ENCODE data around the gene KPNA6. TPM values are rescaled to one million over a fixed set of nuclear protein-coding genes. Genes with fewer than 3 reads are reported as not detected.

The KPNA6 gene
- total RNA-seq, 1 experiment from 2014 or later, result 104 TPM

DNA sequence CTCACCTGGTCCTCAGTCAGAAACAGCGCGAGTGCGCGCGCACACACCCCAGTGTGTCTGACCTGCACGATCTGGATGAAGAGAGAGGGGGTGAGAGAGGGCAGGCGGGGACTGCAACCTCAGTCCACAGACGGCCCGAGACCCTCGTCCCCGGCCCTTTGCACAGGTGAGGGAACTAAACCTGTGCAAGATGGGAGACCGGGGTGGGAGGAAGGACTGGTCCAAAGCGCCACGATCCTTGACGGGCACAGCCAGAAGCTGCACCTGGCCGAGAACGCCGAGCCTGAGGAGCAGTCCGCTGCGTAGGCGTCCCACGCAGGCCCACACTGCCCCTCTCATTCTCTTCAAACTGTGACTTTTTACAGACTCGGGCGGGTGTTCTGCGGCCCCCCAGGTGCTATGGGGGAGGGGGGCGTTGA is 97.1 kb downstream of the KPNA6 start:
- Mint-ChIP-seq H3K27me3 (ENCODE audit: low read depth) (peaks cover 8% of the 10 kb centered on the region), H3K9me3 (no peaks in the 10 kb centered on the region), H3K36me3 (peaks cover 4% of the 10 kb centered on the region), H3K4me1 (peaks cover 24% of the 10 kb centered on the region), H3K27ac (no peak overlapping the region), H3K4me3 (peak overlapping the region; percentile 96)
- peak; percentile 35 for DNase-seq (ENCODE audit: low spot score)
- ChIA-PET CTCF (interaction anchor here (0.9 to 2.8 kb wide), 6 partner anchors 11 to 132 kb away, joined by 4 to 17 read pairs (median 5); partner anchors contain the start of genes TMEM39B and TXLNA), POLR2A (interaction anchor here (0.5 to 1.2 kb wide), 5 partner anchors 10 to 1385 kb away, joined by 3 to 8 read pairs (median 6); partner anchors contain the start of gene TXLNA)
- no peak for ATAC-seq
- TF ChIP-seq, protein P1, sequence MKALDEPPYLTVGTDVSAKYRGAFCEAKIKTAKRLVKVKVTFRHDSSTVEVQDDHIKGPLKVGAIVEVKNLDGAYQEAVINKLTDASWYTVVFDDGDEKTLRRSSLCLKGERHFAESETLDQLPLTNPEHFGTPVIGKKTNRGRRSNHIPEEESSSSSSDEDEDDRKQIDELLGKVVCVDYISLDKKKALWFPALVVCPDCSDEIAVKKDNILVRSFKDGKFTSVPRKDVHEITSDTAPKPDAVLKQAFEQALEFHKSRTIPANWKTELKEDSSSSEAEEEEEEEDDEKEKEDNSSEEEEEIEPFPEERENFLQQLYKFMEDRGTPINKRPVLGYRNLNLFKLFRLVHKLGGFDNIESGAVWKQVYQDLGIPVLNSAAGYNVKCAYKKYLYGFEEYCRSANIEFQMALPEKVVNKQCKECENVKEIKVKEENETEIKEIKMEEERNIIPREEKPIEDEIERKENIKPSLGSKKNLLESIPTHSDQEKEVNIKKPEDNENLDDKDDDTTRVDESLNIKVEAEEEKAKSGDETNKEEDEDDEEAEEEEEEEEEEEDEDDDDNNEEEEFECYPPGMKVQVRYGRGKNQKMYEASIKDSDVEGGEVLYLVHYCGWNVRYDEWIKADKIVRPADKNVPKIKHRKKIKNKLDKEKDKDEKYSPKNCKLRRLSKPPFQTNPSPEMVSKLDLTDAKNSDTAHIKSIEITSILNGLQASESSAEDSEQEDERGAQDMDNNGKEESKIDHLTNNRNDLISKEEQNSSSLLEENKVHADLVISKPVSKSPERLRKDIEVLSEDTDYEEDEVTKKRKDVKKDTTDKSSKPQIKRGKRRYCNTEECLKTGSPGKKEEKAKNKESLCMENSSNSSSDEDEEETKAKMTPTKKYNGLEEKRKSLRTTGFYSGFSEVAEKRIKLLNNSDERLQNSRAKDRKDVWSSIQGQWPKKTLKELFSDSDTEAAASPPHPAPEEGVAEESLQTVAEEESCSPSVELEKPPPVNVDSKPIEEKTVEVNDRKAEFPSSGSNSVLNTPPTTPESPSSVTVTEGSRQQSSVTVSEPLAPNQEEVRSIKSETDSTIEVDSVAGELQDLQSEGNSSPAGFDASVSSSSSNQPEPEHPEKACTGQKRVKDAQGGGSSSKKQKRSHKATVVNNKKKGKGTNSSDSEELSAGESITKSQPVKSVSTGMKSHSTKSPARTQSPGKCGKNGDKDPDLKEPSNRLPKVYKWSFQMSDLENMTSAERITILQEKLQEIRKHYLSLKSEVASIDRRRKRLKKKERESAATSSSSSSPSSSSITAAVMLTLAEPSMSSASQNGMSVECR (CRISPR knock-in tag; IDR thresholded peaks at IDR 0.05; ENCODE audit: borderline replicate concordance), result 0 out of 2 replicates have a peak, but pooled peaks have one; percentile 58
- TF ChIP-seq TEAD1 (CRISPR knock-in tag; IDR thresholded peaks at IDR 0.05), result no peak

- Mint-ChIP-seq H3K4me3 (peak within 1 kb of the TSS; percentile 96), H3K36me3 (peaks cover 4% of the 10 kb centered on the region), H3K27ac (0 out of 2 replicates have a peak within 1 kb of the TSS, but pooled peaks have one; percentile 74), H3K27me3 (ENCODE audit: low read depth) (peaks cover 8% of the 10 kb centered on the region), H3K4me1 (peaks cover 19% of the 10 kb centered on the region), H3K9me3 (no peaks in the 10 kb centered on the region)
- POLR2A ChIA-PET, result interaction anchor here (0.5 to 1.5 kb wide), 7 partner anchors 10 to 1385 kb away, joined by 3 to 8 read pairs (median 5); partner anchors contain the start of genes MARCKSL1 and TXLNA
- peak; percentile 94 for DNase-seq (ENCODE audit: low spot score)
- ATAC-seq, result peak; percentile 78
- CTCF ChIA-PET, result interaction anchor here (0.5 to 2.8 kb wide), 6 partner anchors 10 to 132 kb away, joined by 3 to 17 read pairs (median 5); partner anchors contain the start of genes TMEM39B and TXLNA
- TF ChIP-seq CREM (CRISPR knock-in tag; IDR thresholded peaks at IDR 0.05) (peak; percentile 95), ZNF232 (CRISPR knock-in tag; IDR thresholded peaks at IDR 0.05) (0 out of 2 replicates have a peak, but pooled peaks have one; percentile 48), ZNF121 (CRISPR knock-in tag; IDR thresholded peaks at IDR 0.05) (peak; percentile 38; the same call in 1 of the 2 replicates), SP1 (CRISPR knock-in tag; conservative IDR thresholded peaks at IDR 0.05) (peak; percentile 85), ZNF671 (CRISPR knock-in tag; IDR thresholded peaks at IDR 0.05) (no peak), ATF2 (CRISPR knock-in tag; IDR thresholded peaks at IDR 0.05; ENCODE audit: borderline replicate concordance, low read depth) (no peak), ZNF219 (CRISPR knock-in tag; IDR thresholded peaks at IDR 0.05; ENCODE audit: borderline replicate concordance) (no peak), ETV6 (CRISPR knock-in tag; IDR thresholded peaks at IDR 0.05) (peak; percentile 73; the same call in 1 of the 2 replicates), ZNF396 (CRISPR knock-in tag; IDR thresholded peaks at IDR 0.05; ENCODE audit: borderline replicate concordance) (no peak)
- TF ChIP-seq, protein P2, sequence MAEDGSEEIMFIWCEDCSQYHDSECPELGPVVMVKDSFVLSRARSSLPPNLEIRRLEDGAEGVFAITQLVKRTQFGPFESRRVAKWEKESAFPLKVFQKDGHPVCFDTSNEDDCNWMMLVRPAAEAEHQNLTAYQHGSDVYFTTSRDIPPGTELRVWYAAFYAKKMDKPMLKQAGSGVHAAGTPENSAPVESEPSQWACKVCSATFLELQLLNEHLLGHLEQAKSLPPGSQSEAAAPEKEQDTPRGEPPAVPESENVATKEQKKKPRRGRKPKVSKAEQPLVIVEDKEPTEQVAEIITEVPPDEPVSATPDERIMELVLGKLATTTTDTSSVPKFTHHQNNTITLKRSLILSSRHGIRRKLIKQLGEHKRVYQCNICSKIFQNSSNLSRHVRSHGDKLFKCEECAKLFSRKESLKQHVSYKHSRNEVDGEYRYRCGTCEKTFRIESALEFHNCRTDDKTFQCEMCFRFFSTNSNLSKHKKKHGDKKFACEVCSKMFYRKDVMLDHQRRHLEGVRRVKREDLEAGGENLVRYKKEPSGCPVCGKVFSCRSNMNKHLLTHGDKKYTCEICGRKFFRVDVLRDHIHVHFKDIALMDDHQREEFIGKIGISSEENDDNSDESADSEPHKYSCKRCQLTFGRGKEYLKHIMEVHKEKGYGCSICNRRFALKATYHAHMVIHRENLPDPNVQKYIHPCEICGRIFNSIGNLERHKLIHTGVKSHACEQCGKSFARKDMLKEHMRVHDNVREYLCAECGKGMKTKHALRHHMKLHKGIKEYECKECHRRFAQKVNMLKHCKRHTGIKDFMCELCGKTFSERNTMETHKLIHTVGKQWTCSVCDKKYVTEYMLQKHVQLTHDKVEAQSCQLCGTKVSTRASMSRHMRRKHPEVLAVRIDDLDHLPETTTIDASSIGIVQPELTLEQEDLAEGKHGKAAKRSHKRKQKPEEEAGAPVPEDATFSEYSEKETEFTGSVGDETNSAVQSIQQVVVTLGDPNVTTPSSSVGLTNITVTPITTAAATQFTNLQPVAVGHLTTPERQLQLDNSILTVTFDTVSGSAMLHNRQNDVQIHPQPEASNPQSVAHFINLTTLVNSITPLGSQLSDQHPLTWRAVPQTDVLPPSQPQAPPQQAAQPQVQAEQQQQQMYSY (CRISPR knock-in tag; IDR thresholded peaks at IDR 0.05), result no peak
- TF ChIP-seq, protein P3, sequence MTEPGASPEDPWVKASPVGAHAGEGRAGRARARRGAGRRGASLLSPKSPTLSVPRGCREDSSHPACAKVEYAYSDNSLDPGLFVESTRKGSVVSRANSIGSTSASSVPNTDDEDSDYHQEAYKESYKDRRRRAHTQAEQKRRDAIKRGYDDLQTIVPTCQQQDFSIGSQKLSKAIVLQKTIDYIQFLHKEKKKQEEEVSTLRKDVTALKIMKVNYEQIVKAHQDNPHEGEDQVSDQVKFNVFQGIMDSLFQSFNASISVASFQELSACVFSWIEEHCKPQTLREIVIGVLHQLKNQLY (CRISPR knock-in tag; IDR thresholded peaks at IDR 0.05), result no peak
- TF ChIP-seq, protein P4, sequence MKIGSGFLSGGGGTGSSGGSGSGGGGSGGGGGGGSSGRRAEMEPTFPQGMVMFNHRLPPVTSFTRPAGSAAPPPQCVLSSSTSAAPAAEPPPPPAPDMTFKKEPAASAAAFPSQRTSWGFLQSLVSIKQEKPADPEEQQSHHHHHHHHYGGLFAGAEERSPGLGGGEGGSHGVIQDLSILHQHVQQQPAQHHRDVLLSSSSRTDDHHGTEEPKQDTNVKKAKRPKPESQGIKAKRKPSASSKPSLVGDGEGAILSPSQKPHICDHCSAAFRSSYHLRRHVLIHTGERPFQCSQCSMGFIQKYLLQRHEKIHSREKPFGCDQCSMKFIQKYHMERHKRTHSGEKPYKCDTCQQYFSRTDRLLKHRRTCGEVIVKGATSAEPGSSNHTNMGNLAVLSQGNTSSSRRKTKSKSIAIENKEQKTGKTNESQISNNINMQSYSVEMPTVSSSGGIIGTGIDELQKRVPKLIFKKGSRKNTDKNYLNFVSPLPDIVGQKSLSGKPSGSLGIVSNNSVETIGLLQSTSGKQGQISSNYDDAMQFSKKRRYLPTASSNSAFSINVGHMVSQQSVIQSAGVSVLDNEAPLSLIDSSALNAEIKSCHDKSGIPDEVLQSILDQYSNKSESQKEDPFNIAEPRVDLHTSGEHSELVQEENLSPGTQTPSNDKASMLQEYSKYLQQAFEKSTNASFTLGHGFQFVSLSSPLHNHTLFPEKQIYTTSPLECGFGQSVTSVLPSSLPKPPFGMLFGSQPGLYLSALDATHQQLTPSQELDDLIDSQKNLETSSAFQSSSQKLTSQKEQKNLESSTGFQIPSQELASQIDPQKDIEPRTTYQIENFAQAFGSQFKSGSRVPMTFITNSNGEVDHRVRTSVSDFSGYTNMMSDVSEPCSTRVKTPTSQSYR (CRISPR knock-in tag; IDR thresholded peaks at IDR 0.05), result no peak
- TF ChIP-seq, protein P5, sequence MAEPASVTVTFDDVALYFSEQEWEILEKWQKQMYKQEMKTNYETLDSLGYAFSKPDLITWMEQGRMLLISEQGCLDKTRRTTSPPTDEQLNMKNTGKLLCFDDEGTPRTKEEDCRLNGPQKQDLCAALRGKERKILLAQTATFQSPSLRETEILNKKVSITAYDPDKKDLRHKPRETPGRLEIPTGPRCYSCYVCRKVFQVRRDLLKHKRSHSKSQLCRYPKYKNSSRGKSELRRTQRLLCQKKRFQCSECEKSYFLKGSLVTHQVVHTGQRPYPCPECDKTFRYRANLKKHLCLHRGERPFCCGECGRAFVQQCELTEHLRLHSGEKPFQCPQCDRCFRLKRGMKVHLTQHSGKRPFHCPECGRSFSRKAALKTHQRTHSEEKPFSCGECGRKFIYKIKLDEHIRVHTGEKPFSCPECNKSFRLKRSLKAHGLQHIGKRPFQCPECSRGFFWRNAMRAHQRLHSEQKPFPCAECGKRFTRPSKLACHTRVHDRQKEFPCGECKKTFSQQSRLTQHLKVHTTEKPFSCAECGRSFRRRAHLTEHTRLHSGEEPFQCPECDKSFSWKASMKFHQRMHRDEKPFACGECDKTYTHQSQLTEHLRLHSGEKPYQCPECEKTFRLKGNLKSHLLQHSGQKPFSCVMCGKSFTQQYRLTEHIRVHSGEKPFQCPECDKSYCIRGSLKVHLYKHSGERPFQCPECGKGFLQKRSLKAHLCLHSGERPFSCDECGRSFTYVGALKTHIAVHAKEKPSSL (CRISPR knock-in tag; conservative IDR thresholded peaks at IDR 0.05), result no peak
Measured at GRCh38 chr1:32205401-32206370, 97.8 kb downstream of the KPNA6 start, which contains the start of gene IQCC. TSS of gene IQCC (plus strand) at chr1:32205671. CDS start at chr1:32205682, 11 bp downstream.

All from WTC11 (cell line).